H9 (cell line): ENCODE results near the gene SGMS2. TPM values are rescaled to one million over a fixed set of nuclear protein-coding genes. Genes with fewer than 3 reads are reported as not detected.

Source experiments
- DNase-seq: peaks from one replicate; pipeline ENCODE4 v3.0.0-alpha.2; 2017
- H2AFZ ChIP-seq: one replicate; pipeline ENCODE4 v1.6.1; 2013; ENCODE audit warnings: mild to moderate bottlenecking, low read length, control low read depth, moderate library complexity
- H2AK5ac ChIP-seq: 2 replicates; pipeline ENCODE4 v1.6.1; 2013; ENCODE audit warnings: low read length, control low read depth, mixed read lengths; ENCODE audit not compliant: insufficient read length
- H2BK120ac ChIP-seq: one replicate; pipeline ENCODE4 v1.6.1; 2013; ENCODE audit warnings: low read depth, mild to moderate bottlenecking, low read length, control low read depth, inconsistent platforms; ENCODE audit not compliant: poor library complexity, severe bottlenecking
- H2BK12ac ChIP-seq: 2 replicates; pipeline ENCODE4 v1.6.1; 2013; ENCODE audit warnings: low read length, control low read depth, mixed read lengths, low read depth; ENCODE audit not compliant: insufficient read length
- H2BK15ac ChIP-seq: 2 replicates; pipeline ENCODE4 v1.6.1; 2013; ENCODE audit warnings: low read depth, low read length, control low read depth
- H2BK20ac ChIP-seq: one replicate; pipeline ENCODE4 v1.6.1; 2013; ENCODE audit warnings: low read depth, mild to moderate bottlenecking, low read length, control low read depth, inconsistent platforms; ENCODE audit not compliant: poor library complexity, severe bottlenecking
- H2BK5ac ChIP-seq: 2 replicates; pipeline ENCODE4 v1.6.1; 2013; ENCODE audit warnings: low read length, control low read depth, mixed read lengths; ENCODE audit not compliant: insufficient read length
- H3K14ac ChIP-seq: 2 replicates; pipeline ENCODE4 v1.6.1; 2013; ENCODE audit warnings: low read length, control low read depth; ENCODE audit not compliant: insufficient read depth
- H3K18ac ChIP-seq: 2 replicates; pipeline ENCODE4 v1.6.1; 2013; ENCODE audit warnings: low read depth, mild to moderate bottlenecking, mixed read lengths, low read length, control low read depth; ENCODE audit not compliant: insufficient read length
- H3K23ac ChIP-seq: 2 replicates; pipeline ENCODE4 v1.6.1; 2013; ENCODE audit warnings: low read length, control low read depth, mixed read lengths, low read depth; ENCODE audit not compliant: insufficient read length
- H3K23me2 ChIP-seq: 2 replicates; pipeline ENCODE4 v1.6.1; 2013; ENCODE audit warnings: low read depth, mild to moderate bottlenecking, mixed read lengths, low read length, control low read depth; ENCODE audit not compliant: insufficient read length, poor library complexity, severe bottlenecking
- H3K27ac ChIP-seq: 2 replicates; pipeline ENCODE4 v1.5.1; 2013; ENCODE audit warnings: low read length, control low read depth, mixed read lengths, low read depth; ENCODE audit not compliant: insufficient read length
- H3K27me3 ChIP-seq: 2 replicates; pipeline ENCODE4 v1.6.1; 2013; ENCODE audit warnings: low read length, control low read depth, inconsistent platforms; ENCODE audit not compliant: insufficient read depth
- H3K4ac ChIP-seq: 2 replicates; pipeline ENCODE4 v1.6.1; 2013; ENCODE audit warnings: low read depth, mild to moderate bottlenecking, control low read depth, inconsistent platforms, low read length, moderate library complexity
- H3K4me1 ChIP-seq: 2 replicates; pipeline ENCODE4 v1.6.1; 2013; ENCODE audit warnings: low read length, control low read depth, inconsistent platforms; ENCODE audit not compliant: insufficient read depth
- H3K4me2 ChIP-seq: 2 replicates; pipeline ENCODE4 v1.6.1; 2013; ENCODE audit warnings: low read length, control low read depth, mixed read lengths; ENCODE audit not compliant: insufficient read length, insufficient read depth
- H3K56ac ChIP-seq: 2 replicates; pipeline ENCODE4 v1.6.1; 2013; ENCODE audit warnings: low read depth, mild to moderate bottlenecking, mixed read lengths, low read length, control low read depth; ENCODE audit not compliant: insufficient read length
- H3K79me1 ChIP-seq: 2 replicates; pipeline ENCODE4 v1.6.1; 2013; ENCODE audit warnings: low read depth, mild to moderate bottlenecking, moderate library complexity, low read length, control low read depth, inconsistent platforms; ENCODE audit not compliant: insufficient read depth, poor library complexity, severe bottlenecking
- H3K79me2 ChIP-seq: 2 replicates; pipeline ENCODE4 v1.6.1; 2013; ENCODE audit warnings: low read length, control low read depth, inconsistent platforms; ENCODE audit not compliant: insufficient read depth
- H3K9ac ChIP-seq: 2 replicates; pipeline ENCODE4 v1.6.1; 2013; ENCODE audit warnings: low read length, control low read depth, mixed read lengths; ENCODE audit not compliant: insufficient read length; ENCODE audit errors: extremely low read depth
- H3K9me3 ChIP-seq: one replicate; pipeline ENCODE4 v1.6.1; 2013; ENCODE audit warnings: low read depth, low read length, inconsistent platforms; ENCODE audit not compliant: control insufficient read depth
- H3T11ph ChIP-seq: one replicate; pipeline ENCODE4 v1.6.1; 2013; ENCODE audit warnings: mild to moderate bottlenecking, low read length, control low read depth, inconsistent platforms
- H4K20me1 ChIP-seq: one replicate; pipeline ENCODE4 v1.6.1; 2013; ENCODE audit not compliant: control insufficient read depth, insufficient read length, insufficient read depth
- H4K5ac ChIP-seq: 2 replicates; pipeline ENCODE4 v1.6.1; 2013; ENCODE audit warnings: low read depth, mild to moderate bottlenecking, mixed read lengths, low read length, control low read depth; ENCODE audit not compliant: insufficient read length
- H4K8ac ChIP-seq: replicated peaks from 2 replicates; pipeline ENCODE4 v1.6.1; 2013; ENCODE audit warnings: low read length, control low read depth, mixed read lengths, low read depth; ENCODE audit not compliant: insufficient read length
- H4K91ac ChIP-seq: 2 replicates; pipeline ENCODE4 v1.6.1; 2013; ENCODE audit warnings: low read depth, mild to moderate bottlenecking, moderate library complexity, mixed read lengths, low read length, control low read depth; ENCODE audit not compliant: insufficient read length
- H3K27ac Mint-ChIP-seq, 3 experiments: 2 replicates in 2 of 3; 3 replicates in 1 of 3; pipeline ENCODE4 v1.8.0; 2020 to 2021; ENCODE audit warnings: mixed read lengths in 3 of 3, mild to moderate bottlenecking in 1 of 3, moderate library complexity in 1 of 3
- H3K27me3 Mint-ChIP-seq: 2 replicates; pipeline ENCODE4 v1.8.0; 2021; ENCODE audit warnings: low read depth, mild to moderate bottlenecking, moderate library complexity, mixed read lengths
- H3K36me3 Mint-ChIP-seq, 3 experiments: 2 replicates in 2 of 3; 3 replicates in 1 of 3; pipeline ENCODE4 v1.8.0; 2020 to 2021; ENCODE audit warnings: low read depth in 3 of 3, mixed read lengths in 3 of 3; ENCODE audit not compliant: insufficient read depth in 1 of 3
- H3K4me1 Mint-ChIP-seq, 2 experiments: 2 replicates each; pipeline ENCODE4 v1.8.0; 2020; ENCODE audit warnings: mixed read lengths in 2 of 2
- H3K4me3 Mint-ChIP-seq, 2 experiments: 2 replicates in 1 of 2; 3 replicates in 1 of 2; pipeline ENCODE4 v1.8.0; 2020 to 2021; ENCODE audit warnings: mild to moderate bottlenecking in 2 of 2, mixed read lengths in 2 of 2, moderate library complexity in 1 of 2
- H3K9me3 Mint-ChIP-seq, 2 experiments: 2 replicates in 1 of 2; 3 replicates in 1 of 2; pipeline ENCODE4 v1.8.0; 2020; ENCODE audit warnings: mild to moderate bottlenecking in 2 of 2, mixed read lengths in 2 of 2, moderate library complexity in 1 of 2
- CTCF ChIP-seq: fragments of 200-600 bp; sonication (generic); conservative IDR thresholded peaks from 3 replicates; pipeline ENCODE4 v1.8.0; 2021; ENCODE audit warnings: antibody characterized with exemption, mild to moderate bottlenecking
- WGBS: extraction: QIAGEN DNeasy Blood & Tissue Kit; methylation state at CpG from one replicate; pipeline ENCODE4 v1.1.7; 2013; ENCODE audit warnings: missing lambda C conversion rate, low lambda C conversion rate, mixed read lengths; ENCODE audit not compliant: insufficient read length; ENCODE audit errors: extremely low coverage; 5-methylcytosine and 5-hydroxymethylcytosine counted together
- total RNA-seq: library from RNA; stranded (reverse); gene quantifications from 2 replicates; pipeline ENCODE4 v1.2.1, GENCODE V29; 2021

The SGMS2 gene
- total RNA-seq, 1 experiment from 2014 or later: 9.7 TPM

- Histone ChIP-seq H3T11ph (no peak overlapping the region), H3K9me3 (no peaks in the 10 kb centered on the region), H3K56ac (no peak overlapping the region), H2AFZ (no peak overlapping the region), H2BK15ac (no peak overlapping the region), H2BK5ac (no peak overlapping the region), H4K5ac (no peak overlapping the region), H3K27me3 (no peaks in the 10 kb centered on the region), H2BK20ac (no peak overlapping the region), H2BK120ac (no peak overlapping the region), H2BK12ac (no peak overlapping the region), H3K79me1 (no peaks in the 10 kb centered on the region), H2AK5ac (no peak overlapping the region), H4K20me1 (no peaks in the 10 kb centered on the region), H3K79me2 (no peaks in the 10 kb centered on the region), H3K4me2 (no peak overlapping the region), H3K9ac (no peak overlapping the region), H4K91ac (no peak overlapping the region), H3K4ac (no peak overlapping the region), H3K23me2 (no peaks in the 10 kb centered on the region), H3K27ac (no peak overlapping the region), H3K18ac (no peak overlapping the region), H3K14ac (no peak overlapping the region), H3K4me1 (no peaks in the 10 kb centered on the region), H4K8ac (no peak overlapping the region), H3K23ac (no peak overlapping the region)
- peaks cover 3 to 4% of the 10 kb centered on the region in 2 experiments for H3K4me1 Mint-ChIP-seq
- H3K27ac Mint-ChIP-seq: no peak overlapping the region
- no peak for DNase-seq
- no CpG with 5 or more reads among the region's 1 CpG for WGBS
- H3K9me3 Mint-ChIP-seq: peaks cover 0 to 3% of the 10 kb centered on the region in 2 experiments; a peak in 3 of 5 replicates
- no peaks in the 10 kb centered on the region; a peak in 2 of 7 replicates for H3K36me3 Mint-ChIP-seq
- no peaks in the 10 kb centered on the region for H3K27me3 Mint-ChIP-seq
- H3K4me3 Mint-ChIP-seq: no peak overlapping the region
- TF ChIP-seq CTCF: no peak
Observed at GRCh38 chr4:107876099-107876498, 51.4 kb downstream of the SGMS2 start.
